HCT116 (cell line): ENCODE measurements around the gene CHKA. TPM values are rescaled to one million over a fixed set of nuclear protein-coding genes. Genes with fewer than 3 reads are reported as not detected.

Experiments used
- ATAC-seq: fragments of 200-7000 bp; cut with Tn5 transposase; 2 replicates; pipeline ENCODE4 v1.9.1; 2020; ENCODE audit warnings: mild to moderate bottlenecking, moderate library complexity
- BruUV-seq: library from RNA; stranded (reverse); fragments of 400-500 nt; replicated peaks from 2 replicates; lab custom pipeline; 2021; lab: Mats Ljungman, UMichigan
- CTCF ChIA-PET: fragments of 300-600 bp; sonication (Branson Sonifier 250); formaldehyde crosslinking; loops from one replicate; lab custom pipeline; 2021; ENCODE audit warnings: antibody characterized with exemption; lab: Charles Lee
- POLR2A ChIA-PET: fragments of 300-600, 350-600 bp; sonication (Branson Sonifier 250); formaldehyde crosslinking; loops from one replicate; lab custom pipeline; 2021; ENCODE audit warnings: antibody characterized with exemption; lab: Charles Lee
- RAD21 ChIA-PET, 2 experiments: fragments of 300-600 bp; sonication (Branson Sonifier 250); formaldehyde crosslinking; loops; one replicate each; lab custom pipeline; 2023; ENCODE audit warnings: low total read pairs in 2 of 2; ENCODE audit not compliant: uncharacterized antibody in 2 of 2, unreplicated experiment in 2 of 2, low non-redundant PET in 1 of 2; lab: Charles Lee
- DNase-seq: peaks from one replicate; pipeline ENCODE4 v3.0.0-alpha.2; 2010; ENCODE audit warnings: low read depth, low spot score
- H2AFZ ChIP-seq: fragments of 200-600 bp; shearing (Covaris generic), sonication (generic); 2 replicates; pipeline ENCODE4 v1.6.1; 2017; ENCODE audit warnings: low read depth, mixed run types, mixed read lengths, antibody characterized with exemption, low read length; ENCODE audit not compliant: poor library complexity, severe bottlenecking
- H3K27ac ChIP-seq: 2 replicates; pipeline ENCODE4 v1.5.1; 2012; ENCODE audit warnings: low read depth, low read length
- H3K27me3 ChIP-seq: fragments of 200-600 bp; sonication (generic); 2 replicates; pipeline ENCODE4 v1.6.1; 2016; ENCODE audit warnings: mixed run types, low read length, mixed read lengths; ENCODE audit not compliant: insufficient read depth
- H3K36me3 ChIP-seq, 2 experiments: fragments of 200-500 bp in 1 of 2; fragments of 200-600 bp in 1 of 2; sonication (Bioruptor generic) in 1 of 2; sonication (generic) in 1 of 2; 2 replicates each; pipeline versions ENCODE4 v1.5.1 to v1.6.1; 2014 to 2016; ENCODE audit warnings: low read length in 2 of 2, inconsistent platforms in 1 of 2, mixed read lengths in 1 of 2, mixed run types in 1 of 2; ENCODE audit not compliant: insufficient read depth in 2 of 2, control insufficient read depth in 1 of 2
- H3K4me1 ChIP-seq, 2 experiments: fragments of 200-600 bp in 1 of 2; sonication (generic) in 1 of 2; 2 replicates each; pipeline versions ENCODE4 v1.5.1 to v1.6.1; 2012 to 2017; ENCODE audit warnings: low read length in 2 of 2, inconsistent platforms in 1 of 2, mild to moderate bottlenecking in 1 of 2, mixed read lengths in 1 of 2, mixed run types in 1 of 2, moderate library complexity in 1 of 2; ENCODE audit not compliant: insufficient read depth in 2 of 2, control insufficient read depth in 1 of 2
- H3K4me2 ChIP-seq: fragments of 200-600 bp; sonication (generic); 2 replicates; pipeline ENCODE4 v1.6.1; 2017; ENCODE audit warnings: mixed run types, low read length, mixed read lengths
- H3K4me3 ChIP-seq, 2 experiments: fragments of 200-600 bp in 1 of 2; sonication (generic) in 1 of 2; replicated peaks in 1 of 2; 2 replicates each; pipeline ENCODE4 v1.5.1; 2011 to 2016; ENCODE audit warnings: low read length in 2 of 2, control low read depth in 1 of 2, low read depth in 1 of 2, mild to moderate bottlenecking in 1 of 2, mixed read lengths in 1 of 2, mixed run types in 1 of 2
- H3K79me2 ChIP-seq: fragments of 200-600 bp; sonication (generic); 2 replicates; pipeline ENCODE4 v1.6.1; 2017; ENCODE audit warnings: mild to moderate bottlenecking, mixed run types, low read length, moderate library complexity, mixed read lengths; ENCODE audit not compliant: insufficient read depth
- H3K9ac ChIP-seq: fragments of 200-600 bp; sonication (generic); 2 replicates; pipeline ENCODE4 v1.6.1; 2016; ENCODE audit warnings: low read length, mixed read lengths
- H3K9me2 ChIP-seq: fragments of 200-600 bp; sonication (generic), shearing (Covaris generic); 2 replicates; pipeline ENCODE4 v1.6.1; 2017; ENCODE audit warnings: mixed run types, mild to moderate bottlenecking, moderate library complexity; ENCODE audit not compliant: insufficient read depth
- H3K9me3 ChIP-seq, 2 experiments: fragments of 200-500 bp in 1 of 2; fragments of 200-600 bp in 1 of 2; sonication (Bioruptor generic) in 1 of 2; sonication (generic) in 1 of 2; 2 replicates each; pipeline ENCODE4 v1.6.1; 2014 to 2017; ENCODE audit warnings: low read length in 2 of 2, mixed read lengths in 2 of 2, inconsistent platforms in 1 of 2, low read depth in 1 of 2, mild to moderate bottlenecking in 1 of 2, mixed run types in 1 of 2, moderate library complexity in 1 of 2; ENCODE audit not compliant: control insufficient read depth in 1 of 2, insufficient read depth in 1 of 2
- H4K20me1 ChIP-seq: fragments of 200-600 bp; sonication (generic), shearing (Covaris generic); 2 replicates; pipeline ENCODE4 v1.6.1; 2017; ENCODE audit warnings: mixed run types, mild to moderate bottlenecking, moderate library complexity; ENCODE audit not compliant: insufficient read depth
- CEBPB ChIP-seq: IDR thresholded peaks from 2 replicates; pipeline ENCODE4 v1.6.1; 2012; ENCODE audit warnings: low read depth
- EGR1 ChIP-seq: IDR thresholded peaks from 2 replicates; pipeline ENCODE4 v1.6.1; 2012; ENCODE audit warnings: low read depth
- ELF1 ChIP-seq: IDR thresholded peaks from 2 replicates; pipeline ENCODE4 v1.6.1; 2012; ENCODE audit warnings: low read depth, borderline replicate concordance
- EZH2 ChIP-seq: fragments of 200-600 bp; sonication (generic); IDR thresholded peaks from 2 replicates; pipeline ENCODE4 v1.6.1; 2017; ENCODE audit warnings: antibody characterized with exemption, mixed run types
- EZH2phosphoT487 ChIP-seq: fragments of 200-600 bp; IDR thresholded peaks from 2 replicates; pipeline ENCODE4 v1.6.1; 2018; ENCODE audit warnings: antibody characterized with exemption, borderline replicate concordance
- FOSL1 ChIP-seq: IDR thresholded peaks from 2 replicates; pipeline ENCODE4 v1.6.1; 2012; ENCODE audit warnings: low read depth
- JUND ChIP-seq: IDR thresholded peaks from 2 replicates; pipeline ENCODE4 v1.6.1; 2012
- POLR2A ChIP-seq: IDR thresholded peaks from 2 replicates; pipeline ENCODE4 v1.7.0; 2011; ENCODE audit warnings: borderline replicate concordance; ENCODE audit not compliant: insufficient read depth, insufficient read length; ENCODE audit errors: extremely low read depth
- POLR2AphosphoS5 ChIP-seq: IDR thresholded peaks from 2 replicates; pipeline ENCODE4 v1.6.1; 2011; ENCODE audit warnings: mild to moderate bottlenecking, low read depth, low read length, moderate library complexity
- SIN3A ChIP-seq: IDR thresholded peaks from 2 replicates; pipeline ENCODE4 v1.6.1; 2012; ENCODE audit warnings: low read depth
- SRF ChIP-seq: IDR thresholded peaks from 2 replicates; pipeline ENCODE4 v1.6.1; 2012; ENCODE audit warnings: low read depth
- TCF7L2 ChIP-seq: IDR thresholded peaks from 2 replicates; pipeline ENCODE4 v1.7.0; 2011; ENCODE audit warnings: borderline replicate concordance, inconsistent platforms; ENCODE audit not compliant: insufficient read depth, insufficient read length; ENCODE audit errors: extremely low read depth
- YY1 ChIP-seq: IDR thresholded peaks from 2 replicates; pipeline ENCODE4 v1.6.1; 2011; ENCODE audit warnings: low read length, low read depth, moderate library complexity, mild to moderate bottlenecking; ENCODE audit not compliant: insufficient replicate concordance; ENCODE audit errors: extremely low read depth
- ZFX ChIP-seq: fragments of 450-650 bp; IDR thresholded peaks from 2 replicates; pipeline ENCODE4 v1.6.1; 2017
- ZNF274 ChIP-seq: fragments of 200-500 bp; sonication (Bioruptor generic); IDR thresholded peaks from 2 replicates; pipeline ENCODE4 v1.6.1; 2014; ENCODE audit warnings: mild to moderate bottlenecking, low read depth, low read length, inconsistent platforms
- intact Hi-C: fragments of 100-400 bp; cut with micrococcal nuclease; formaldehyde crosslinking; loops from 2 replicates; pipeline ENCODE4 v1.10.0; 2022
- total RNA-seq: library from RNA; stranded (reverse); gene quantifications from one replicate; pipeline ENCODE4 v1.2.1, GENCODE V29; 2021; ENCODE audit not compliant: unreplicated experiment
- TF ChIP-seq, protein P1 (sequence below): IDR thresholded peaks from 2 replicates; pipeline ENCODE4 v1.6.1; 2012; ENCODE audit warnings: low read depth
- TF ChIP-seq, protein P2 (sequence below): IDR thresholded peaks from 2 replicates; pipeline ENCODE4 v1.6.1; 2011; ENCODE audit warnings: mild to moderate bottlenecking, low read length, moderate library complexity; ENCODE audit not compliant: insufficient replicate concordance; ENCODE audit errors: extremely low read depth
- TF ChIP-seq, protein P3 (sequence below): IDR thresholded peaks from 2 replicates; pipeline ENCODE4 v1.6.1; 2012
- TF ChIP-seq, protein P4 (sequence below), 3 experiments: fragments of 200-600 bp in 1 of 3; sonication (generic) in 1 of 3; IDR thresholded peaks in 2 of 3; conservative IDR thresholded peaks in 1 of 3; 2 replicates each; pipeline ENCODE4 v1.5.1; 2012 to 2017; ENCODE audit warnings: low read depth in 2 of 3, low read length in 2 of 3, antibody characterized with exemption in 1 of 3, borderline replicate concordance in 1 of 3, control low read depth in 1 of 3, mild to moderate bottlenecking in 1 of 3, mixed read lengths in 1 of 3, mixed run types in 1 of 3, moderate library complexity in 1 of 3; ENCODE audit not compliant: insufficient read depth in 1 of 3

CHKA gene
- total RNA-seq, 1 experiment from 2014 or later, result 33.1 TPM

DNA sequence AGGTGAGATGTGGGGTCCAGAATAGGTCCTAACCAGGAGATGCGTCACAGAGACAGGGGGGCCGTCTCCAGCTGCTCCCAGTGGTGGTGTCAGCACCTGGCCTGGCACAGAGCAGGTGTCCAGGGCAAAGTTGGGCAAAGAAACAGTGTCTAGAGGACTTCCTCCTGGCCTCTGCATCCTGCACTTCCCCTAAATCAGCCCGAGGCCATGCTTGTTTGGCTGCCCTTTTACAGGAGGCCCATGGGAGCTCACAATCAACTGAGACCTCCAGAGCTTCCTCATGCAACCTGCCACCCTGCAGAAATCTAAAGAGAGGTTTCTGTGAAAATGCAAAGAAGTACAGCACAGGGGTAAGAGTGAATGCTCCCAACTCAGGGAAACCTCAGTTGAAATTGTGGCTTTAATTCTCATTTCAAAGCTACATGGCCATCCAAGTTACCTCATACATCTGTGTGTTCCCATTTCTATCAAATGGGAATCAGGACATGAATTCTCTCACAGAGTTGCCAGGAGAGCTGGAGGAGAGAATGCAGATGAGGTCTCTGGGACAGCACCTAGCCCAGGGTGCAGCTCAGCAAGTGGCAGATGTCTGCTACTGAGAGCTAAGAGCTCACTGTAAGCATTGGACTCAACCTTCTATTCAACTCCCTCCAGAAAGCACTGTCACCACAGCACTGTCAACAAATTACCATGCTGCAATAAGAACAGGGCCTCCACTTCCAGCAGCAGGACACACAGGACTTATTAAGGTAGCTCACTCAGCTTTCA lies 49.7 kb downstream of the CHKA start:
- CTCF ChIA-PET, result no interaction called here
- H3K36me3 ChIP-seq, result peaks cover 15 to 42% of the 10 kb centered on the region in 2 experiments; a peak in 3 of 4 replicates

More for the DNA sequence above, 49.7 kb downstream of the CHKA start:
- ChIA-PET POLR2A (no interaction called here), RAD21 (no interaction called here)
- ATAC-seq, result no peak
- Histone ChIP-seq H3K27ac (no peak overlapping the region), H3K4me1 (no peaks in the 10 kb centered on the region), H3K9me3 (no peaks in the 10 kb centered on the region), H3K4me3 (no peak overlapping the region), H3K9ac (no peak overlapping the region), H3K27me3 (no peaks in the 10 kb centered on the region), H3K9me2 (no peaks in the 10 kb centered on the region), H3K79me2 (peaks cover 5% of the 10 kb centered on the region; the same call in 1 of the 2 replicates), H3K4me2 (no peak overlapping the region), H4K20me1 (no peaks in the 10 kb centered on the region; the same call in 1 of the 2 replicates), H2AFZ (no peak overlapping the region)
- TF ChIP-seq TCF7L2, result no peak
- no peak for TF ChIP-seq CEBPB
- TF ChIP-seq SRF, result no peak
- TF ChIP-seq, protein P1, sequence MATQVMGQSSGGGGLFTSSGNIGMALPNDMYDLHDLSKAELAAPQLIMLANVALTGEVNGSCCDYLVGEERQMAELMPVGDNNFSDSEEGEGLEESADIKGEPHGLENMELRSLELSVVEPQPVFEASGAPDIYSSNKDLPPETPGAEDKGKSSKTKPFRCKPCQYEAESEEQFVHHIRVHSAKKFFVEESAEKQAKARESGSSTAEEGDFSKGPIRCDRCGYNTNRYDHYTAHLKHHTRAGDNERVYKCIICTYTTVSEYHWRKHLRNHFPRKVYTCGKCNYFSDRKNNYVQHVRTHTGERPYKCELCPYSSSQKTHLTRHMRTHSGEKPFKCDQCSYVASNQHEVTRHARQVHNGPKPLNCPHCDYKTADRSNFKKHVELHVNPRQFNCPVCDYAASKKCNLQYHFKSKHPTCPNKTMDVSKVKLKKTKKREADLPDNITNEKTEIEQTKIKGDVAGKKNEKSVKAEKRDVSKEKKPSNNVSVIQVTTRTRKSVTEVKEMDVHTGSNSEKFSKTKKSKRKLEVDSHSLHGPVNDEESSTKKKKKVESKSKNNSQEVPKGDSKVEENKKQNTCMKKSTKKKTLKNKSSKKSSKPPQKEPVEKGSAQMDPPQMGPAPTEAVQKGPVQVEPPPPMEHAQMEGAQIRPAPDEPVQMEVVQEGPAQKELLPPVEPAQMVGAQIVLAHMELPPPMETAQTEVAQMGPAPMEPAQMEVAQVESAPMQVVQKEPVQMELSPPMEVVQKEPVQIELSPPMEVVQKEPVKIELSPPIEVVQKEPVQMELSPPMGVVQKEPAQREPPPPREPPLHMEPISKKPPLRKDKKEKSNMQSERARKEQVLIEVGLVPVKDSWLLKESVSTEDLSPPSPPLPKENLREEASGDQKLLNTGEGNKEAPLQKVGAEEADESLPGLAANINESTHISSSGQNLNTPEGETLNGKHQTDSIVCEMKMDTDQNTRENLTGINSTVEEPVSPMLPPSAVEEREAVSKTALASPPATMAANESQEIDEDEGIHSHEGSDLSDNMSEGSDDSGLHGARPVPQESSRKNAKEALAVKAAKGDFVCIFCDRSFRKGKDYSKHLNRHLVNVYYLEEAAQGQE, result no peak
- no peak for TF ChIP-seq YY1
- TF ChIP-seq ZFX, result no peak
- TF ChIP-seq, protein P2, sequence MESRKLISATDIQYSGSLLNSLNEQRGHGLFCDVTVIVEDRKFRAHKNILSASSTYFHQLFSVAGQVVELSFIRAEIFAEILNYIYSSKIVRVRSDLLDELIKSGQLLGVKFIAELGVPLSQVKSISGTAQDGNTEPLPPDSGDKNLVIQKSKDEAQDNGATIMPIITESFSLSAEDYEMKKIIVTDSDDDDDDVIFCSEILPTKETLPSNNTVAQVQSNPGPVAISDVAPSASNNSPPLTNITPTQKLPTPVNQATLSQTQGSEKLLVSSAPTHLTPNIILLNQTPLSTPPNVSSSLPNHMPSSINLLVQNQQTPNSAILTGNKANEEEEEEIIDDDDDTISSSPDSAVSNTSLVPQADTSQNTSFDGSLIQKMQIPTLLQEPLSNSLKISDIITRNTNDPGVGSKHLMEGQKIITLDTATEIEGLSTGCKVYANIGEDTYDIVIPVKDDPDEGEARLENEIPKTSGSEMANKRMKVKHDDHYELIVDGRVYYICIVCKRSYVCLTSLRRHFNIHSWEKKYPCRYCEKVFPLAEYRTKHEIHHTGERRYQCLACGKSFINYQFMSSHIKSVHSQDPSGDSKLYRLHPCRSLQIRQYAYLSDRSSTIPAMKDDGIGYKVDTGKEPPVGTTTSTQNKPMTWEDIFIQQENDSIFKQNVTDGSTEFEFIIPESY, result no peak
- TF ChIP-seq ELF1, result no peak
- TF ChIP-seq JUND, result no peak
- no peak for TF ChIP-seq EZH2phosphoT487
- TF ChIP-seq POLR2A, result no peak
- no peak for TF ChIP-seq EZH2
- TF ChIP-seq, protein P3, sequence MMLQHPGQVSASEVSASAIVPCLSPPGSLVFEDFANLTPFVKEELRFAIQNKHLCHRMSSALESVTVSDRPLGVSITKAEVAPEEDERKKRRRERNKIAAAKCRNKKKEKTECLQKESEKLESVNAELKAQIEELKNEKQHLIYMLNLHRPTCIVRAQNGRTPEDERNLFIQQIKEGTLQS, result no peak
- TF ChIP-seq SIN3A, result no peak
- TF ChIP-seq EGR1, result no peak
- TF ChIP-seq, protein P4, sequence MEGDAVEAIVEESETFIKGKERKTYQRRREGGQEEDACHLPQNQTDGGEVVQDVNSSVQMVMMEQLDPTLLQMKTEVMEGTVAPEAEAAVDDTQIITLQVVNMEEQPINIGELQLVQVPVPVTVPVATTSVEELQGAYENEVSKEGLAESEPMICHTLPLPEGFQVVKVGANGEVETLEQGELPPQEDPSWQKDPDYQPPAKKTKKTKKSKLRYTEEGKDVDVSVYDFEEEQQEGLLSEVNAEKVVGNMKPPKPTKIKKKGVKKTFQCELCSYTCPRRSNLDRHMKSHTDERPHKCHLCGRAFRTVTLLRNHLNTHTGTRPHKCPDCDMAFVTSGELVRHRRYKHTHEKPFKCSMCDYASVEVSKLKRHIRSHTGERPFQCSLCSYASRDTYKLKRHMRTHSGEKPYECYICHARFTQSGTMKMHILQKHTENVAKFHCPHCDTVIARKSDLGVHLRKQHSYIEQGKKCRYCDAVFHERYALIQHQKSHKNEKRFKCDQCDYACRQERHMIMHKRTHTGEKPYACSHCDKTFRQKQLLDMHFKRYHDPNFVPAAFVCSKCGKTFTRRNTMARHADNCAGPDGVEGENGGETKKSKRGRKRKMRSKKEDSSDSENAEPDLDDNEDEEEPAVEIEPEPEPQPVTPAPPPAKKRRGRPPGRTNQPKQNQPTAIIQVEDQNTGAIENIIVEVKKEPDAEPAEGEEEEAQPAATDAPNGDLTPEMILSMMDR (IDR thresholded peaks at IDR 0.05 in 2 of 3, conservative IDR thresholded peaks at IDR 0.05 in 1 of 3; ENCODE audit: borderline replicate concordance in 1 of 3, insufficient read depth in 1 of 3, low read depth in 2 of 3, low read length in 2 of 3), result no peak
- TF ChIP-seq ZNF274, result no peak
- TF ChIP-seq FOSL1, result no peak
- no peak for TF ChIP-seq POLR2AphosphoS5
- no peak for DNase-seq
- intact Hi-C loops, result no loop called here
- BruUV-seq, result no TSS peak
